Testis (tissue), 2 donors: Measurements from ENCODE around the gene ASB3.

ENCODE experiments used
- CTCF ChIP-seq, 3 experiments: fragments of 450-650 bp in 2 of 3; fragments of 200-600 bp in 1 of 3; sonication (generic) in 1 of 3; IDR thresholded peaks; one replicate each; pipeline ENCODE4 v1.5.1; 2016 to 2019; ENCODE audit warnings: antibody characterized with exemption in 3 of 3, mild to moderate bottlenecking in 2 of 3, moderate library complexity in 1 of 3
- POLR2A ChIP-seq: fragments of 450-650 bp; IDR thresholded peaks from one replicate; pipeline ENCODE4 v1.6.1; 2017; ENCODE audit warnings: antibody characterized with exemption, mild to moderate bottlenecking, moderate library complexity

- no peak for TF ChIP-seq CTCF (IDR thresholded peaks at IDR 0.05)
- no peak for TF ChIP-seq POLR2A
These were observed 32.9 kb upstream of the ASB3 start for GRCh38 chr2:53819634-53820033.
